Activated T-cell treated with anti-CD3 and anti-CD28 coated beads, Interleukin-2, amount 50 U/mL, for 1 hour (primary cell): ENCODE results near the gene CABP1.
"Not testable (repeated sequence)": the region's sequence is repeated elsewhere in the genome, so short reads cannot be mapped to it uniquely, and the experiment has no call there.

Experiments
- DNase-seq: peaks from one replicate; pipeline ENCODE4 v3.0.0-alpha.2; 2020

The CABP1 gene

GRCh38 chr12:120668868-120669840, 28.7 kb downstream of the CABP1 start:
- no peak for DNase-seq

GRCh38 chr12:120670237-120670636, 29.8 kb downstream of the CABP1 start:
- DNase-seq, result not testable (repeated sequence)

- DNase-seq, result no peak
Measured at GRCh38 chr12:120670667-120671066, 30.2 kb downstream of the CABP1 start.

DNA sequence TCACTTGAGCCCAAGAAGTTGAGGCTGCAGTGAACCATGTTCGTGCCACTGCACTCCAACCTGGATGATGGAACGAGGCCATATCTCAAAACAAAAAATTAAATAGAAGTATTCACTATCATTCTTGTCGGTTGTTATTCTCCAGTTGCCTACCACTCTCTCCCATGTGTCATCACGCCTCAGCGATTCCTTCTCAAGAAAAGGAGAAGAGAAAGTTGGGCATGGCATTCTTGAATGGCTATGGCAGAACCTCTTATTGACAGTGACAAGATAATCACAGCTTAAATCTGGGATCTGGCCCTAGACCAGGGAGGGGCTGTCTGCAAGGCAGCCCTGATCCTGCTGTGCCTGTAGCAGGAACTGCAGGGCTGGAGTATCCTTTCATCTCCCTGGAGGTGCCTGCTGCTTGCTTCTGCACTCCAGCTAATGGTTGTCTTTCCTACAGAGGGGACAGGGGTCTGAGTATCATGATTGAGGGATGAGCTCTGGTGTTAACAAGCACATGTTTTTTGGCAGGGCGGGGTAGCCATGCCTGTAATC, 33.7 kb downstream of the CABP1 start:
- no peak for DNase-seq

DNA sequence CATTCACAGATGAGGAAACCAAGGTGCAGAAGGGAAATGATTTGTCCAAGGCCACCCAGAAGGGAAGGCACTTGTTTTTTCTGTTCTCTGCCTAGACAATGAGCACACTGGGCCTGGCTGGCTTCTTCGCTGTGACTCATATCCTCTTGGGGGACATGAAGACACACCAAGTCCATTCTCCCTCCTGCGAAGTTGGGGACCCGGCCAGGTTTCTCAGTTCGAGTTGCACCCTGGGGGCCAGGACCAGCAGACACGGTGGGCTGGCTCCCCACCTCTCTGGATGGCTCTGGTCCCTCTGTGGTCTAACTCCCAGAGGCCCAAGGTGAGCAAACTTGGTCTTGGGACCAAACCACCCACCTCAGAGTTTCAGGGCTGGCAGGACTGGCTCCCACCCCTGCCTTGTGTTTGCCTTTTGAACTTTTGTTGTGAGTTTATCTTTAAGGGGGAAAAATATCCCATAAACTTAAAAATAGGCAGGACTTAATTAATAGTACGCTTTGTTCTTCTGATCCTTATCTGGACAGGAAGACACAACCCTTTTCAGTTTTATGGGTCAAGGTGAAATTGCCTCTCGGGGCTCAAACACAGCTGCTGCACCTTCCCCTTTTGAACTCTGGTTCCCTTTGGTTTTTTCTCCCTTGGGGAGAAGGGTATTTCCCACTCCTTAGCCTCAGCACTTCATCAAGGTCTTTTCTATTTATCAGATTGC, 37.5 kb downstream of the CABP1 start:
- DNase-seq, result no peak

- DNase-seq, result no peak
Measured at GRCh38 chr12:120678572-120678971, 38.1 kb downstream of the CABP1 start.

GRCh38 chr12:120680165-120680738, 39.8 kb downstream of the CABP1 start:
- no peak for DNase-seq

- no peak for DNase-seq
Measured at GRCh38 chr12:120684523-120684932, 44.1 kb downstream of the CABP1 start.

DNA sequence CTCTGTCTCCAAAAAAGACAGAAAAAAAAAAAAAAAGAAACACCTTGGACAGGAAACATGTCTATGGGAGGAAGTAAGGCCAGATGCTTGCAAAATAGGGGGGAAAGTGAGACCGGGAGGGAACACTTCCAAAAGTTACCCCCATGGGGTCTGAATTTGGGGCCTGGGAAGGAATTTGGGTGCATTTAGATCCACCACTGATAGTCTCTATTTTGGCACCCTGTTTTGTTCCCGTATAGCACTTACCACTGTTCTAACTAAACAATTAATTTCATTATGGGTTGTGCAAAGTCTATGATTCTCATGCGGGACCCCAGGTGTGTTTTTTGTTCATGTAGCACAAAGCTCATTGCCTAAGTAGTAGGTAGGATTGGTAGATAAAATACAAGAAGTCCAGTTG, 45.1 kb downstream of the CABP1 start:
- DNase-seq, result no peak

- DNase-seq, result peak; percentile 94
Measured at GRCh38 chr12:120686151-120686689, 45.8 kb downstream of the CABP1 start.

GRCh38 chr12:120686690-120687577, 46.5 kb downstream of the CABP1 start, which contains the start of gene MLEC:
Gene MLEC (plus strand): TSS chr12:120687149. CDS start chr12:120687297, 148 bp downstream.
- DNase-seq, result peak; percentile 99

GRCh38 chr12:120687578-120688289, 47.3 kb downstream of the CABP1 start:
- DNase-seq, result peak; percentile 37

DNA sequence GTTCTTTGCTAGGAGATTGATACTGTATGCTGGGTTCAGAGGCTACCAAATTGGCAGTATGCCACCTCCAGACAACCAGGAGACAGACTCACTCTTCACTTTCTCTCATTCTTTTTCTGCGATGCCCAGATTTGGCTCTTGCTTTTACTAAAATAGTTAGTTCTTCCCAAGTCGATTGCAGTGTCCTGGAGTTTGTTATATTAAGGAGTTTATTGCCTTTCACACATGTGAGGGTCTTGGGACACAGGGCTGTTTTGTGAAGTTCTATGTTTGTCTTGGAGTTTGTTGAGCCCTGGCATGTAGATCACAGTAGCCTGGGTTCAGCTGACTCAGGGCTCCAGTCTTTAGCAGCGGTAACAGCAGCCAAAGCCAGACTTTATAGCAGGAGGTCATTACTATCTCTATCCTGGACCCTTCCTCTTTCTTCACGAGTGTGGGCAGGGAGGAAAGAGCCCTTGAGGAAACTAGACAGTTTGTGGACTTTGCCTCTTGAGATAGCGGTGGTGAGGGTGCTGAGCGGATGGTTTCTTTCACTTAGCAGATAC, 48.2 kb downstream of the CABP1 start:
- no peak for DNase-seq

DNA sequence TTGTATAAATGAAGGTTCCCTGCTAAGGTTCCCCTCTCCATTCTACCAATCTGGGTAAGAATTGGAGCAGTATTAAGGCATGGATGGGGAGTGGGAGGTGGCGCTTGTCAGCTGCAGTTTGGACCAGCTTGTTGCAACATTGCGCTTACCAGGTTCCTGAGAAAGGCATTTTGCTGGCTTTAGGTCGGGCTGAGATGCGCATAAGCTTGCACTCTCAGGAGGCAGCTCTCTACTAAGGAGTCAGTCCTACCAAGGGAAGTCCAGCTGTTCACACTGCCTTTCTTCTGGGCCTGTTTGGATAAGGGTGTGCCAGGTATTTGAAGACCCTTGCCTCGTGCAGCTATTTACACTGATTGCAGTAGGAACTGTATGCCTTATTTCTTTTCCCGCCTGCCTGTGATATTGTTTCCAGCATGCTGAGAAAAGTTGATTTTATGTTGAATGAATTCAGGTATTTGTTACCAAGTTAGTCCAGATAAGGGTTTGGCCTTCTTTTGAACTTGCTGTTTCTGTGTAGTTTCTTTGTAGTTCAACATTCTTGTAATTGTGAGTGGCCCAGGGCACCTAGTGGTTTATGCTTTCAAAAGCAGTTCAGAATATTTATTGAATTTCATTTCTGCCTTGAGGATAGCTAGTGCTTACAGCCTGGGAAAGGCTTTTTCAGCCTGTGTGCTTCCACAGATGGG, 49.1 kb downstream of the CABP1 start:
- DNase-seq, result no peak

GRCh38 chr12:120690083-120690450, 49.6 kb downstream of the CABP1 start:
- DNase-seq, result no peak

GRCh38 chr12:120690978-120691377, 50.6 kb downstream of the CABP1 start:
- no peak for DNase-seq

GRCh38 chr12:120692524-120693033, 52.2 kb downstream of the CABP1 start:
- no peak for DNase-seq

- DNase-seq, result no peak
Measured at GRCh38 chr12:120693848-120694247, 53.4 kb downstream of the CABP1 start.

DNA sequence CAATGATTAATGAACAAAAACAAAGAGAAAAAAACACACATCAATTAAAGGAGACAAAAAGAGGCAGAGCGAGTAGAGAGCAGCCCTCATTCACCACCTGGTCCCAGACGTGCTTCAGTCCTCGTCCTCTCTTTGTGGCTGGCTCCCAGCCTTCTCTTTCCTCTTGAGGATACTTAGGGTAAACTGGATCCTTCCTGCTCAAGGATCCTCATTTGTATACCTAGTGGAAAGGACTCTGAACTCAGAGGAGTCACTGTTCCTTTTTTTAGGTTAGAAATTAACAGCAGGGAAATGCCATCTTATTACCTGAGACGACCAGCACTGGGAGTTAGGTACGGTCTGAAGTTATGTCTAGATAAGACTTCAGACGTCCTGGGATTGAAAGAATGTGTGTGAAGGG, 56.2 kb downstream of the CABP1 start:
- no peak for DNase-seq

DNA sequence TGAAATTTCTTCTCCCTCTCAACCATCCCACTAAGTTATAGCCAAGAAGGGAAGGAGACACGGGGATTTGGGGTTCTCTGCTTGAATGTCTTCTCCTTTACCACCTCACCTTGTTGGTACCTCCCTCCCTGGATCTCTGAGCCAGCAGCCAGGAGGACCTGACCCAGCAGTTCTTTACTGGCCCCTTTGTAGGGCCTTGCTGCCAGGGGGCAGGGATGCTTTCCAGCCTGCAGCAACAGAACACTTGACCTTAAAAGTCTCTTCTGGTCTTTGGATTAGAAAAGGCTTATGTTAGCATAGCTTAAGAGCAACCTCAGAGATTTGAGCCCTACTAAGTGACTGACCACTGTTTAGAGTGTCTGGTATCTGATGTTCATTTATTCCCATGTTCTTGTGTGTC, 56.9 kb downstream of the CABP1 start:
- no peak for DNase-seq
